WI38 (cell line): Measurements from ENCODE around the gene QRFPR.

Source experiments
- H3K4me3 ChIP-seq: 2 replicates; pipeline ENCODE4 v1.5.1; 2011; ENCODE audit warnings: low read depth, mild to moderate bottlenecking, control low read depth, low read length
- TF ChIP-seq, protein P1 (sequence below): IDR thresholded peaks from 2 replicates; pipeline ENCODE4 v1.5.1; 2012; ENCODE audit warnings: low read depth, mild to moderate bottlenecking, control low read depth, low read length

The QRFPR gene

GRCh38 chr4:121397434-121397833 lies 16.6 kb upstream of the QRFPR start:
- TF ChIP-seq, protein P1, sequence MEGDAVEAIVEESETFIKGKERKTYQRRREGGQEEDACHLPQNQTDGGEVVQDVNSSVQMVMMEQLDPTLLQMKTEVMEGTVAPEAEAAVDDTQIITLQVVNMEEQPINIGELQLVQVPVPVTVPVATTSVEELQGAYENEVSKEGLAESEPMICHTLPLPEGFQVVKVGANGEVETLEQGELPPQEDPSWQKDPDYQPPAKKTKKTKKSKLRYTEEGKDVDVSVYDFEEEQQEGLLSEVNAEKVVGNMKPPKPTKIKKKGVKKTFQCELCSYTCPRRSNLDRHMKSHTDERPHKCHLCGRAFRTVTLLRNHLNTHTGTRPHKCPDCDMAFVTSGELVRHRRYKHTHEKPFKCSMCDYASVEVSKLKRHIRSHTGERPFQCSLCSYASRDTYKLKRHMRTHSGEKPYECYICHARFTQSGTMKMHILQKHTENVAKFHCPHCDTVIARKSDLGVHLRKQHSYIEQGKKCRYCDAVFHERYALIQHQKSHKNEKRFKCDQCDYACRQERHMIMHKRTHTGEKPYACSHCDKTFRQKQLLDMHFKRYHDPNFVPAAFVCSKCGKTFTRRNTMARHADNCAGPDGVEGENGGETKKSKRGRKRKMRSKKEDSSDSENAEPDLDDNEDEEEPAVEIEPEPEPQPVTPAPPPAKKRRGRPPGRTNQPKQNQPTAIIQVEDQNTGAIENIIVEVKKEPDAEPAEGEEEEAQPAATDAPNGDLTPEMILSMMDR: no peak
- no peak overlapping the region for H3K4me3 ChIP-seq

DNA sequence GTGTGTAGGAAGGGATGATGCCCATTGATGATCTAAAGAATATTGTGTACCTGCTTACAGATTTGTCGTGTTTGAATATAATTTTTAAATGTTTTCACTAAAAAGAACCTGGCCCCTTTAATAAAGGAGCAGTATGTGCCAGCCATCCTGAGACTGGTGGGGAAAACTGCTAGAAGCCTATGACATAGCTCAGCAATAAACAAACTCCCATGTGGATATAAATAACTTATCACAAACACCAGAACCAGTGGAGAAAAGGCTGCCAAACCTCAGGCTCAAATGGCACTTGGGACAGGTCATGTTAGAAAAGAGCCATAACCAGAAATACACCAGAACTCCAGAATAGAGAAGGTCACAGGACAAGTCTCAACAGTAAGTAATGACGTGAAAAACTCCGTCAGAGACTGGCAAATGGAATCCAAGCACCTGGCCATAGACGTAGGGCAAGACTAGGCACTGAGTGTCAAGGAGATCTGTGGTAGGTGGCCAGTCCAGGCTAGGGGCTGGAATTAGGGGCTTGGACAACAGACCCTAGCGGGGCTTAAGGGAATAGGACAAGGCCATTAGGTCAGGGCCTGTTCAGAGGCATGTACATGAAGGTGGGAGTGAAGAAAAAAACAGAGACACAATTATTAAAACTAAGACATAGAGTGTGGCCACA lies 11.7 kb upstream of the QRFPR start:
- TF ChIP-seq, protein P1: no peak
- H3K4me3 ChIP-seq: no peak overlapping the region

DNA sequence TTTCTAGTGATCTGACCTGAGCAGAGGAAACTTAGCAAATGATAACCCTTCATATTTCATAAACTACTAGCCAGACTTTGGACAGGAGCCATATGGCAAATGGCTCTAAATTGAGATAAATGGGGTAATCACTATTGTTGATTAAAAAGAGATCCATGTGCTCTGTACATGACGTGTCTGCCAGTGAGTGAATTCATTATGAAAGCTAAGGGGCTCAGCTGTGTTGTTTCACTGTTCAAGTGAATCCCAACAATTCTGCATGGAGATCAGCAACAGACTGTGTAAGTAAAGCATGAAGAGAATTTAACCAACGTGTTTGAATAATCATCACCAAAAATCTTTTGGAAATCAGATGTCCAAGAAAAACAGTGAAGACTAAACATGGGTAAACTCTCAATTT lies 9.5 kb upstream of the QRFPR start:
- no peak overlapping the region for H3K4me3 ChIP-seq
- TF ChIP-seq, protein P1: no peak

DNA sequence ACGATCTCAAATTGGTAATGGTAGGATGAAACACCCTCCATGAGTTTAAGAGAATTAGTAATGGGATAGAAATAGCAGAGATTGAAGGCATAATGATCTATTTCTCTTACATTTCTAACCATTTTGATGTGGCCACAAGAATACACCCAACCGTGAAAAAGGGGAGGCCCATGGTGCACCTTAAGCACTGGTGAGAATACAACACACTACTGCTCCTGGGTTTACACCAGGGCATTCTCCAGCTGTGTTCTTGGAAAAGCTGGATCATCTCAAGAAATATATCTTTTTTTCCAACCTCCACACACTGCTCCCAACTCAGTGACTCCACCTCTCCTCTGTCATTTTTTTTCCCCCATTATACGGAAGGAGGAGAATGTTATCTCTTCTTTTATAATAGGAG lies 1.5 kb downstream of the QRFPR start:
- TF ChIP-seq, protein P1: no peak
- no peak overlapping the region for H3K4me3 ChIP-seq

DNA sequence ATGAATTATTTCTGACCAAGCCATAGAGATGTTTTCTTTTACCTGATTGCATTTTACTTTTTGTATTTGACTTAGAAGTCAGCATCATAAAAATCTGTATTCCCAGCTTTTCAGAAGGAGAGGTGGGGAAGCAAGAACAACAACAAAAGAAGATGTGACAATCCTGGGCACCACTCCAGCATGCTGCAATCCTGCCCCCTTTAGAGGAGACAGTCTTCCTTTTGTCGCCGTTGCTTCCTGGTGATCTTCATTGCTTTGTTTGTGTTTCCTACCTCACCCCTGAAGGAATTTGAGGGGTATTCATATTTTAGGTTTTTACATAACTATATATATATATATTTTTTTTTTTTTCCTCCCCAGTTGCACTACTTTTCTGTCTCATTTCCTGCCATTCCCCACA lies 3.7 kb downstream of the QRFPR start:
- TF ChIP-seq, protein P1: no peak
- no peak overlapping the region for H3K4me3 ChIP-seq

DNA sequence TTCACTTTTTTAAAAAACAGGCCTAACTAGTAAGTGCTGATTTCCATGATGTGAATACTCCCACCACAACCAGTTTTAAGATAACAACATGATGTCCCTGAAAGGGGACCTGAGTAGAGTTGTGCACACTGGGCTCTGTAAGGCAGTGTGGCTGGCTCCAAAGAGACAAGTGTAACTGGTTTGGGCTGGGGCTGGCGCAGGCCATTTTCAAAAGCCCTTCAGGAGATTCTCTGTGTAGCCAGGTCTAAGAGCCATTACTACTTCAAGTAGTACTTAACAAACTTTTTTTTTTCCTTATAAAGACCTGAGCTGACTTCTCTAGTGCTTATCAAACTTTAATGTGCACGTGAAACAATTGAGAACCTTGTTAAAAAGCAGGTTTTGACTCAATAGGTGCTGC lies 4.3 kb downstream of the QRFPR start:
- TF ChIP-seq, protein P1: no peak
- no peak overlapping the region for H3K4me3 ChIP-seq

DNA sequence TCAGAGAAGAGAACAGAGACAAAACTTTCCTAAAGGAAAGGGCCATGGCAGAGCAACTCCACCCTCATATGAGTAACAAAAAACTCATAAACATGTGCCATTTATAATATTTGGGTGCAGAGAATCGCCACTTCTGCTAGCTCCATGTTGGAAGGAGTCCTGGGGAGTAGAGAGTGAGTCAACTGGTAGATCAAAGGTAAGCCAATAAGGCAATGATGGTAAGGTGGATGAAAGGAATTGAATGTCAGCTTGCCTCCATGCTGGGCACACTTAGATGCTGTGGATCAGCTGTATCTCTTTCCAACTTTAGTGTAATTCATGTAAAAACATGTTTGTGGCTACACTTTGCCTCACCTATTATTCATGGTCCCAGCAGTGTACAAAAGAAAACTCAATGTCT lies 4.7 kb downstream of the QRFPR start:
- no peak overlapping the region for H3K4me3 ChIP-seq
- TF ChIP-seq, protein P1: no peak
